Measurements from ENCODE around the gene ACTR3.

DNA sequence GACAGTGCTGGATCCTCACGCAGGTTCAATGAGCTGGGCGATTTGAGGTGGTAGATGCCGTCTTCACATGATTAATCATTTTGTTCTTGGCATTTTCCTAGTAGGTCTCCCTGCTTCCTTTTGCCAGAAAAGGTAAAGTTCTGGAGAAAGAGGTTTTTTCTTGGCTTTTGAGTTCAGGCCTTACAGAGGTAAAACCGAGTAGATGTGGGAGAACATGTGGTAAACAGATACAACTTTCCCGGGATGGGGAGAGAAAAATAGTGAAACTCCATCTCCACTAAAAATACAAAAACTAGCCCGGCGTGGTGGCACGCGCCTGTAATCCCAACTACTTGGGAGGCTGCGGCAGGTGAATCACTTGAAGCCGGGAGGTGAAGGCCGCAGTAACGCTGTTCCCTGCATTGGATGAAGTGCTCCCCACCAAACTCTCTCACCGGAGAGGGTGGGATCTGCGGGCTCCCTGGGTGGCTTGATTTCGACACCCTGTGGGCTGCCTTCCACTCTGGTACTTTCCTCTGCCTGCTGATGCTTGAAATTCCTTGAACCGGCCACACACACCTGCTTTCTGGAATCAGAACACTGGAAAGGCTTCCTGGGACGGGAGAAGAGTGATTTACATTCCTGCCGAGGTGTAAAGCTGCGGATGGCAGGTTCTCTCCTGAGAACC, 88.8 kb downstream of the ACTR3 start:
- TF ChIP-seq, protein P1, sequence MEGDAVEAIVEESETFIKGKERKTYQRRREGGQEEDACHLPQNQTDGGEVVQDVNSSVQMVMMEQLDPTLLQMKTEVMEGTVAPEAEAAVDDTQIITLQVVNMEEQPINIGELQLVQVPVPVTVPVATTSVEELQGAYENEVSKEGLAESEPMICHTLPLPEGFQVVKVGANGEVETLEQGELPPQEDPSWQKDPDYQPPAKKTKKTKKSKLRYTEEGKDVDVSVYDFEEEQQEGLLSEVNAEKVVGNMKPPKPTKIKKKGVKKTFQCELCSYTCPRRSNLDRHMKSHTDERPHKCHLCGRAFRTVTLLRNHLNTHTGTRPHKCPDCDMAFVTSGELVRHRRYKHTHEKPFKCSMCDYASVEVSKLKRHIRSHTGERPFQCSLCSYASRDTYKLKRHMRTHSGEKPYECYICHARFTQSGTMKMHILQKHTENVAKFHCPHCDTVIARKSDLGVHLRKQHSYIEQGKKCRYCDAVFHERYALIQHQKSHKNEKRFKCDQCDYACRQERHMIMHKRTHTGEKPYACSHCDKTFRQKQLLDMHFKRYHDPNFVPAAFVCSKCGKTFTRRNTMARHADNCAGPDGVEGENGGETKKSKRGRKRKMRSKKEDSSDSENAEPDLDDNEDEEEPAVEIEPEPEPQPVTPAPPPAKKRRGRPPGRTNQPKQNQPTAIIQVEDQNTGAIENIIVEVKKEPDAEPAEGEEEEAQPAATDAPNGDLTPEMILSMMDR (IDR thresholded peaks at IDR 0.05; ENCODE audit: low read depth, low read length, missing input control), result no peak
- TF ChIP-seq GABPA (IDR thresholded peaks at IDR 0.05 in 1 of 2, conservative IDR thresholded peaks at IDR 0.05 in 1 of 2) (no peak), RAD21 (IDR thresholded peaks at IDR 0.05) (no peak)

All from liver (tissue), 3 donors.